DOHH2 (cell line): ENCODE data around the gene GABARAPL1.

Experiments used
- CTCF ChIP-seq: fragments of 200-600 bp; sonication (generic); IDR thresholded peaks from one replicate; pipeline ENCODE4 v1.5.1; 2014; ENCODE audit warnings: antibody characterized with exemption, mild to moderate bottlenecking, low read depth, low read length; ENCODE audit not compliant: poor library complexity, severe bottlenecking
- EZH2phosphoT487 ChIP-seq: fragments of 200-600 bp; sonication (generic); IDR thresholded peaks from 2 replicates; pipeline ENCODE4 v1.6.1; 2017; ENCODE audit warnings: borderline replicate concordance, mild to moderate bottlenecking, antibody characterized with exemption, low read length, moderate library complexity, mixed read lengths

DNA sequence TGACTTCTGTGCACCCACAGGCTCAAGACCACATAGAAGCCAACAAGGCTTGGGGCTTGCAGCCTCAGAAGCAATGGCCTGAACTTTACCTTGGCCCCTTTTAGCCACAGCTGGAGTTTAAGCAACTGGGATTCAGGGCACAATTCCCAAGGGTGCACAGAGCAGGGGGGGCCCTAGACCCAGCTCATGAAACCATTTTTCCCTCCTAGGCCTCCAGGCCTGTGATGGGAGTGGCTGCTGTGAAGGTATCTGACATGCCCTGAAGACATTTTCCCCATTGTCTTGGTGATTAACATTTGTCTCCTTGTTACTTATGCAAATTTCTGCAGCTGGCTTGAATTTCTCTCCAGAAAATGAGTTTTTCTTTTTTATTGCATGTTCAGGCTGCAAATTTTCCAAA lies 21.9 kb downstream of the GABARAPL1 start:
- no peak for TF ChIP-seq CTCF
- TF ChIP-seq EZH2phosphoT487, result no peak
